ENCODE measurements around the gene SMURF2.
"Not testable (repeated sequence)": the region's sequence is repeated elsewhere in the genome, so short reads cannot be mapped to it uniquely, and the experiment has no call there.

SMURF2 gene

GRCh38 chr17:64664299-64664981, 2.3 kb upstream of the SMURF2 start:
- DNase-seq (ENCODE audit: low read depth), result not testable (repeated sequence)

GRCh38 chr17:64663836-64664235, 1.7 kb upstream of the SMURF2 start:
- DNase-seq (ENCODE audit: low read depth), result not testable (repeated sequence)

GRCh38 chr17:64662774-64663367, 764 bp upstream of the SMURF2 start:
- DNase-seq (ENCODE audit: low read depth), result no peak

- no peak for DNase-seq (ENCODE audit: low read depth)
Observed at GRCh38 chr17:64661726-64661975, 456 bp downstream of the SMURF2 start.

GRCh38 chr17:64660978-64661725, 955 bp downstream of the SMURF2 start:
- DNase-seq (ENCODE audit: low read depth), result peak; percentile 18

GRCh38 chr17:64660195-64660977, 1.7 kb downstream of the SMURF2 start:
- DNase-seq (ENCODE audit: low read depth), result not testable (repeated sequence)

- DNase-seq (ENCODE audit: low read depth), result no peak
Observed at GRCh38 chr17:64658931-64659330, 3.2 kb downstream of the SMURF2 start.

GRCh38 chr17:64657610-64658125, 4.4 kb downstream of the SMURF2 start:
- no peak for DNase-seq (ENCODE audit: low read depth)

- DNase-seq (ENCODE audit: low read depth), result no peak
Observed at GRCh38 chr17:64655704-64656103, 6.4 kb downstream of the SMURF2 start.

GRCh38 chr17:64653985-64654355, 8.1 kb downstream of the SMURF2 start:
- DNase-seq (ENCODE audit: low read depth), result no peak

- DNase-seq (ENCODE audit: low read depth), result no peak
Observed at GRCh38 chr17:64653325-64653984, 8.7 kb downstream of the SMURF2 start.

GRCh38 chr17:64651889-64652288, 10.2 kb downstream of the SMURF2 start:
- no peak for DNase-seq (ENCODE audit: low read depth)

- DNase-seq (ENCODE audit: low read depth), result no peak
Observed at GRCh38 chr17:64648234-64648633, 13.9 kb downstream of the SMURF2 start.

GRCh38 chr17:64647817-64648216, 14.3 kb downstream of the SMURF2 start:
- no peak for DNase-seq (ENCODE audit: low read depth)

GRCh38 chr17:64639516-64639915, 22.6 kb downstream of the SMURF2 start:
- DNase-seq (ENCODE audit: low read depth), result no peak

GRCh38 chr17:64638552-64639203, 23.4 kb downstream of the SMURF2 start:
- DNase-seq (ENCODE audit: low read depth), result no peak

- no peak for DNase-seq (ENCODE audit: low read depth)
Observed at GRCh38 chr17:64635647-64636305, 26.3 kb downstream of the SMURF2 start.

GRCh38 chr17:64634218-64634617, 27.9 kb downstream of the SMURF2 start:
- no peak for DNase-seq (ENCODE audit: low read depth)

GRCh38 chr17:64632606-64633005, 29.5 kb downstream of the SMURF2 start:
- no peak for DNase-seq (ENCODE audit: low read depth)

- DNase-seq (ENCODE audit: low read depth), result no peak
Observed at GRCh38 chr17:64632194-64632593, 29.9 kb downstream of the SMURF2 start.

All from stimulated activated CD4-positive, alpha-beta T cell treated with anti-CD3 and anti-CD28 coated beads, Interleukin-2, amount 100 ng/mL, for 4 hours (primary cell).